HepG2 (cell line): ENCODE measurements around the gene NSMCE1. TPM values are rescaled to one million over a fixed set of nuclear protein-coding genes. Genes with fewer than 3 reads are reported as not detected.

ENCODE experiments used
- ARID5B ChIP-seq: IDR thresholded peaks from 2 replicates; pipeline ENCODE4 v1.4.0; 2020; ENCODE audit warnings: mild to moderate bottlenecking, missing genetic modification reagents
- DMAP1 ChIP-seq: IDR thresholded peaks from 2 replicates; pipeline ENCODE4 v1.6.1; 2016
- HMGA1 ChIP-seq: sonication (generic); formaldehyde crosslinking; conservative IDR thresholded peaks from 2 replicates; pipeline ENCODE4 v1.4.0; 2020; ENCODE audit warnings: missing genetic modification reagents
- KLF6 ChIP-seq: IDR thresholded peaks from 2 replicates; pipeline ENCODE4 v1.8.0; 2016; ENCODE audit warnings: missing biosample characterization, missing genetic modification reagents
- MAZ ChIP-seq, 2 experiments: sonication (generic) in 1 of 2; formaldehyde crosslinking in 1 of 2; IDR thresholded peaks; 2 replicates each; pipeline versions ENCODE4 v1.5.0 to v1.6.1; 2012 to 2020; ENCODE audit warnings: low read depth in 2 of 2, mild to moderate bottlenecking in 2 of 2, borderline replicate concordance in 1 of 2, improper control_type of control experiment in 1 of 2, low read length in 1 of 2, missing genetic modification reagents in 1 of 2, moderate library complexity in 1 of 2
- NPAS2 ChIP-seq: sonication (generic); formaldehyde crosslinking; IDR thresholded peaks from 2 replicates; pipeline ENCODE4 v1.8.0; 2022; ENCODE audit warnings: mild to moderate bottlenecking, missing genetic modification reagents, borderline replicate concordance
- NR0B2 ChIP-seq: sonication (generic); formaldehyde crosslinking; IDR thresholded peaks from 2 replicates; pipeline ENCODE4 v1.4.0; 2020; ENCODE audit warnings: mild to moderate bottlenecking, missing genetic modification reagents
- NR2F2 ChIP-seq: IDR thresholded peaks from 2 replicates; pipeline ENCODE4 v1.6.1; 2012; ENCODE audit warnings: low read depth, inconsistent platforms, borderline replicate concordance
- PHF21A ChIP-seq: sonication (generic); formaldehyde crosslinking; IDR thresholded peaks from 2 replicates; pipeline ENCODE4 v1.5.0; 2020; ENCODE audit warnings: mild to moderate bottlenecking, missing genetic modification reagents
- RBFOX2 ChIP-seq: fragments of 200-400 bp; formaldehyde crosslinking; IDR thresholded peaks from 2 replicates; pipeline ENCODE4 v1.6.1; 2017; ENCODE audit warnings: low read depth, mild to moderate bottlenecking, low read length
- RERE ChIP-seq: IDR thresholded peaks from 2 replicates; pipeline ENCODE4 v1.6.1; 2016; ENCODE audit warnings: low read depth, missing genetic modification reagents, missing compliant biosample characterization
- TEAD3 ChIP-seq: optimal IDR thresholded peaks from 2 replicates; pipeline ENCODE3; 2016; ENCODE audit warnings: borderline replicate concordance
- TERF1 ChIP-seq: sonication (generic); formaldehyde crosslinking; IDR thresholded peaks from 2 replicates; pipeline ENCODE4 v1.8.0; 2022; ENCODE audit warnings: mild to moderate bottlenecking, missing genetic modification reagents, moderate library complexity
- ZNF776 ChIP-seq: sonication (generic); formaldehyde crosslinking; IDR thresholded peaks from 2 replicates; pipeline ENCODE4 v1.4.0; 2020; ENCODE audit warnings: mild to moderate bottlenecking, missing genetic modification reagents
- ZSCAN25 ChIP-seq: sonication (generic); formaldehyde crosslinking; IDR thresholded peaks from 2 replicates; pipeline ENCODE4 v1.8.0; 2022; ENCODE audit warnings: mild to moderate bottlenecking, missing genetic modification reagents
- ZSCAN29 ChIP-seq: sonication (generic); formaldehyde crosslinking; conservative IDR thresholded peaks from 2 replicates; pipeline ENCODE4 v1.4.0; 2020; ENCODE audit warnings: mild to moderate bottlenecking, missing genetic modification reagents
- polyA plus RNA-seq, 8 experiments: library from polyadenylated mRNA; depleted of rRNA in 3 of 8; stranded (reverse) in 7 of 8; unstranded in 1 of 8; fragments of >200 nt; fragmentation: Illumina TruSeq in 4 of 8; extraction: Trizol in 4 of 8; gene quantifications; 2 replicates each; pipeline versions ENCODE4 v1.2.1 to v1.2.3, GENCODE V29; 2011 to 2016; ENCODE audit warnings: low read depth in 4 of 8, missing spikeins in 1 of 8, mixed read lengths in 1 of 8; ENCODE audit not compliant: insufficient read depth in 1 of 8
- total RNA-seq, 5 experiments: library from RNA; depleted of rRNA; stranded (reverse); fragments of >200 nt; fragmentation: Illumina TruSeq; extraction: Trizol; gene quantifications; 2 replicates each; pipeline ENCODE4 v1.2.3, GENCODE V29; 2016; ENCODE audit warnings: low read depth in 1 of 5

The NSMCE1 gene
- total and polyA plus RNA-seq, 2 of the 13 experiments (the other 11 are each of a cell fraction or from before 2014, with no cell fraction given), result 42.7 to 52.9 TPM

- TF ChIP-seq TERF1 (CRISPR knock-in tag), result no peak
- no peak for TF ChIP-seq NR0B2 (CRISPR knock-in tag)
- TF ChIP-seq KLF6, result peak; percentile 45; the same call in 1 of the 2 replicates
- peak; percentile 60; the same call in 1 of the 2 replicates for TF ChIP-seq DMAP1 (CRISPR knock-in tag)
- TF ChIP-seq ZSCAN25 (CRISPR knock-in tag), result peak; percentile 63; the same call in 1 of the 2 replicates
- TF ChIP-seq TEAD3 (CRISPR knock-in tag), result peak; percentile 91
- no peak for TF ChIP-seq NPAS2
- peak; percentile 100 for TF ChIP-seq ARID5B (CRISPR knock-in tag)
- TF ChIP-seq ZNF776 (CRISPR knock-in tag), result no peak
- TF ChIP-seq MAZ (IDR thresholded peaks at IDR 0.05; ENCODE audit: borderline replicate concordance, low read depth, low read length), result 0 out of 2 replicates have a peak, but pooled peaks have one; percentile 62
- TF ChIP-seq MAZ (CRISPR knock-in tag; IDR thresholded peaks at IDR 0.05; ENCODE audit: low read depth), result no peak; the same call in 1 of the 2 replicates
- peak; percentile 90 for TF ChIP-seq RERE (CRISPR knock-in tag)
- no peak for TF ChIP-seq RBFOX2
- no peak for TF ChIP-seq HMGA1 (CRISPR knock-in tag)
- TF ChIP-seq ZSCAN29 (CRISPR knock-in tag), result no peak
- TF ChIP-seq PHF21A (CRISPR knock-in tag), result peak; percentile 100
- TF ChIP-seq NR2F2, result peak; percentile 92
Measured at GRCh38 chr16:27273670-27274423, 5.3 kb upstream of the NSMCE1 start (continued).
